ENCODE data around the gene RUFY1.
A peak's percentile ranks its signal among the peaks of the same experiment; 100 is the strongest.
"Not testable (repeated sequence)": the region's sequence is repeated elsewhere in the genome, so short reads cannot be mapped to it uniquely, and the experiment has no call there.

RUFY1 gene

GRCh38 chr5:179516221-179516620, 34.1 kb upstream of the RUFY1 start:
- no peak overlapping the region for H3K27ac ChIP-seq (ENCODE audit: low read depth, low read length)
- H3K36me3 ChIP-seq (ENCODE audit: insufficient read depth, low read length) = no peaks in the 10 kb centered on the region
- no peaks in the 10 kb centered on the region for H3K4me1 ChIP-seq (ENCODE audit: control insufficient read depth, insufficient read depth, low read length, unreplicated experiment)
- no peaks in the 10 kb centered on the region for H3K79me2 ChIP-seq (ENCODE audit: control insufficient read depth, insufficient read depth, low read length, unreplicated experiment)
- no peak overlapping the region for H3K4me3 ChIP-seq (ENCODE audit: low read depth, low read length)
- H2AFZ ChIP-seq (ENCODE audit: low read length, unreplicated experiment) = no peak overlapping the region
- peaks cover 4% of the 10 kb centered on the region for H3K27me3 ChIP-seq (ENCODE audit: insufficient read depth, low read length)

DNA sequence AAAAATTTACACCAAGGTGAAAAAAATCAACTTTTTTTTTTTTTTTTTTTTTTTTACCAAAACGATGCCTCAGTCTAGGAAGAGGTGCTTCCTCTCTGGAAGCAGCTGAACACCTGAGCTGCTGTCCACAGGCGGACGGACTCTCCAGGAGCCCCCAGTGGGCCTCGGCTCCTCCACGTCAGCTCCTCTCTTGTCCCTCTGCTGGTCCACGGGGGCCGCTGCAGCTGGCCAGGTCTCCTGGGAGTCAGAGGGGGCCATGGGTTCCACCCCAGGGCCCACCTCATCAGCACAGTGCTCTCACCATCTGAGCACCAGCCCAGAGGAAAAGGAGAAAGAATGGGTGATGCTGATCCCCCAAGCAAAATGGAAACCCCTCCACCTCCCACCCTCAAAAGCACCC, 32.6 kb upstream of the RUFY1 start:
- not testable (repeated sequence) for H3K4me1 ChIP-seq (ENCODE audit: control insufficient read depth, insufficient read depth, low read length, unreplicated experiment); H3K36me3 ChIP-seq (ENCODE audit: insufficient read depth, low read length); H3K79me2 ChIP-seq (ENCODE audit: control insufficient read depth, insufficient read depth, low read length, unreplicated experiment); H3K27ac ChIP-seq (ENCODE audit: low read depth, low read length); H3K27me3 ChIP-seq (ENCODE audit: insufficient read depth, low read length); H3K4me3 ChIP-seq (ENCODE audit: low read depth, low read length); H2AFZ ChIP-seq (ENCODE audit: low read length, unreplicated experiment)

DNA sequence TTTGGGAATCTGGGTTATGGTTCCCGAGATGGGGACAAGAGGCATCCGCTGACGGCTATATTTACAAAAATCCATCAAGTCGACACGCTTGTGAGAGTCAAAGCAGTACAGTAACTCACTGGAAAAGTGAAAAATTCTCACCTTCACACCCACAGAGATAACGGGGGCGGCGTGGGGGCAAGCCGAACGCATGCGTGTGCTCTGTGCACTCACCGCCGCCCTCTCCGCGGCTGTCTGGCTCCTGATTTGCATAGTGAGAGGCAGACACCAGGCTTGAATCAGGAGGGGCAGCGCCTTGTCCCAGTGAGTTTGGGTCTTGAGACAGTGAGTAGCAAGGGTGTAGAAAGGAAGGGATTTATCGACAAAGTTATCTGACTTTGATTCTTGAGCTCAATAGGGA, 32.0 kb upstream of the RUFY1 start:
- H3K36me3 ChIP-seq (ENCODE audit: insufficient read depth, low read length); H3K4me1 ChIP-seq (ENCODE audit: control insufficient read depth, insufficient read depth, low read length, unreplicated experiment); H3K27me3 ChIP-seq (ENCODE audit: insufficient read depth, low read length); H3K4me3 ChIP-seq (ENCODE audit: low read depth, low read length); H3K27ac ChIP-seq (ENCODE audit: low read depth, low read length); H2AFZ ChIP-seq (ENCODE audit: low read length, unreplicated experiment); H3K79me2 ChIP-seq (ENCODE audit: control insufficient read depth, insufficient read depth, low read length, unreplicated experiment): not testable (repeated sequence)

DNA sequence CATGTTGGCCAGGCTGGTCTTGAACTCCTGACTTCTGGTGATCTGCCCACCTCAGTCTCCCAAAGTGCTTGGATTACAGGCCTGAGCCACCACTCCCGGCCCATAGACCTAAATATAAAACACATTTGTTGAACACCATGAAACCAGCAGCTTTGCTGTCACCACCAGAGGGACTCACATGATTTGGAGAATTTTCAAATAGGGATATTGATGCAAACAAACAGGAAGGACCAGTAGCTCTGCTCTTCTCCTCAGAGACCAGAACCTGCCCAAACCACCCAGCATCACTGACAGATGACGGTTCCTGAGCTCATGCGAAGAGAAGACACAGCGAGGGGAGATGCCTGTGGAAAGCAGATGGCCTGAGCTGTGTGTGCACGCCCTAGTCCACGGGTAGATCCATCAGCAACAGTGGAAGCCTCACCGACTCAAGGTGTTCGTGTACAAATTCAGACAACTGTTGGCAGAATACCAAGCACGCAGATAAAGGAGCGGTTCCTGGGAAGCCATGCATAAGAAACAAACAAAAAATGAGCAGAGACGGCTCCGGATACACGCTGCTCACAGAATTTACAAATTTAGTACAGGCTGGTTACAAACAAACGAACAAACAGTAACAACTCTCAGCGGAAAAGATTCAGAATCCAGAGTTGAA, 30.8 kb upstream of the RUFY1 start:
- H3K27ac ChIP-seq (ENCODE audit: low read depth, low read length); H3K4me3 ChIP-seq (ENCODE audit: low read depth, low read length); H3K27me3 ChIP-seq (ENCODE audit: insufficient read depth, low read length); H3K36me3 ChIP-seq (ENCODE audit: insufficient read depth, low read length); H3K79me2 ChIP-seq (ENCODE audit: control insufficient read depth, insufficient read depth, low read length, unreplicated experiment); H3K4me1 ChIP-seq (ENCODE audit: control insufficient read depth, insufficient read depth, low read length, unreplicated experiment); H2AFZ ChIP-seq (ENCODE audit: low read length, unreplicated experiment): not testable (repeated sequence)

GRCh38 chr5:179522107-179522506, 28.2 kb upstream of the RUFY1 start:
- not testable (repeated sequence) for H3K36me3 ChIP-seq (ENCODE audit: insufficient read depth, low read length); H3K27ac ChIP-seq (ENCODE audit: low read depth, low read length); H3K79me2 ChIP-seq (ENCODE audit: control insufficient read depth, insufficient read depth, low read length, unreplicated experiment); H3K4me3 ChIP-seq (ENCODE audit: low read depth, low read length); H3K4me1 ChIP-seq (ENCODE audit: control insufficient read depth, insufficient read depth, low read length, unreplicated experiment); H3K27me3 ChIP-seq (ENCODE audit: insufficient read depth, low read length); H2AFZ ChIP-seq (ENCODE audit: low read length, unreplicated experiment)

DNA sequence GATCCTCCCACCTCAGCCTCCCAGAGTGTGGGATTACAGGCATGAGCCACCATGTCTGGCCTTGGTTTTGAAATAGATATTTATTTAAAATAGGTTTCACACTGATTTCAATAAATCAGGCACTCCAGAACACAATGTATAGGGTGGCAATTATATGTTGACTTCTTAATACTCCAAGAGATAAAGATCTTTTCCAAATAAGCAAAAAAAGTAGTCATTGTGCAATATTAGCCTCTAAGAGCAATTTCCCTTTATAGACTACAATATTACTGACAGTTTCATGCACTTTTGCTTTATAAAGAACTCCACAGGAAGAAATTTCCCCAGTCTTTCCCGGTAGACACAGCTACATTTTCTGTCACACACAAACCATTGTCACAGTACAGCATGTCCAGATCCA, 23.4 kb upstream of the RUFY1 start:
- Histone ChIP-seq H3K4me1 (ENCODE audit: control insufficient read depth, insufficient read depth, low read length, unreplicated experiment) (no peaks in the 10 kb centered on the region), H3K27me3 (ENCODE audit: insufficient read depth, low read length) (no peaks in the 10 kb centered on the region), H3K4me3 (ENCODE audit: low read depth, low read length) (no peak overlapping the region), H2AFZ (ENCODE audit: low read length, unreplicated experiment) (no peak overlapping the region), H3K36me3 (ENCODE audit: insufficient read depth, low read length) (no peaks in the 10 kb centered on the region), H3K27ac (ENCODE audit: low read depth, low read length) (no peak overlapping the region), H3K79me2 (ENCODE audit: control insufficient read depth, insufficient read depth, low read length, unreplicated experiment) (no peaks in the 10 kb centered on the region)

DNA sequence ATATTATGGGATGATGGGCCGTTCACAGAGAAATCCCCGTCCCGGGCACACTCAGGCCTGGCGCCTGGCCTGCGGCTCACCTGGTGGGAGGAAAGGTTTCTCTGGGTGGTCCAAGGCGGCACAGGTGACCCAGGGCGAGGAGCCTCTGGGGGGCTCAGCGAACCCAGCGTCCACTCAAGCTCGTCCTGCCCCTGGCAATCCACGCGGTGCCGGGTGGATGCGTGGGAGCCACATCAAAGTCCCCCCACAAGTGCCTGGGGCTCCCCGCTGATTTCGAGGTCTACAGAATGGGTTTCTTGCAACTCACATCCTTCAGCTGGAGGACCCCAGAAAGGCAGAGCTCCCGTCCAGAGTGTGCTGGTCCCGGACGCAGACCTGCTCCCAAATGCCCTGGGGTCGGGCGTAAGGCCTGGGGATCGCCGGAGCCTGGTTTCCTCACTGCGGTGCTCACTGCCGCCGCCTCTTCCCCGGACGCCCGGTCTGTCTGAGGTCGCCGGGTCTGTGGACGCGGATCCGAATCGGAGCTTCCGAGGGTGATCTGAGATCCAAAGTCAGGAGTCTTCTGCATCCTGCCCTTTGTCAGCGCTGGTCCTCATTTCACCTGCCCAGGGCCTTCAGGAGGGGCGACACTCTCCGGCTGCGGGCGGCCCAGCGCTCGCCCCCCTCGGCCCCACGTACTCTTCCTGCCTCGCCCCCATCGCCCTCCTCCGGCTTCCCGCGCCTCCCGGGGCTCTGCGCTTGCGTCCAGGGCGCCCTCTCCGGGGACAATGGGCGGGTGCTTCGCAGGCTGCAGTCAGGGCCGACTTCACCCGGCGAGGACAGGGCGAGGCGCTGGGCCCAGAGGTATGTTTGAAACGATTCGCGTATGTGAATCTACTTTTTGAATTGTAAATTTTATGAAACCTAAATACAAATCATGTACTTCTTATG, 20.0 kb upstream of the RUFY1 start:
- Histone ChIP-seq H3K79me2 (ENCODE audit: control insufficient read depth, insufficient read depth, low read length, unreplicated experiment) (no peaks in the 10 kb centered on the region), H2AFZ (ENCODE audit: low read length, unreplicated experiment) (peak overlapping the region; percentile 73), H3K4me1 (ENCODE audit: control insufficient read depth, insufficient read depth, low read length, unreplicated experiment) (no peaks in the 10 kb centered on the region), H3K27ac (ENCODE audit: low read depth, low read length) (peak overlapping the region; percentile 26; the same call in 1 of the 2 replicates), H3K36me3 (ENCODE audit: insufficient read depth, low read length) (no peaks in the 10 kb centered on the region), H3K4me3 (ENCODE audit: low read depth, low read length) (peak overlapping the region; percentile 78), H3K27me3 (ENCODE audit: insufficient read depth, low read length) (no peaks in the 10 kb centered on the region)

DNA sequence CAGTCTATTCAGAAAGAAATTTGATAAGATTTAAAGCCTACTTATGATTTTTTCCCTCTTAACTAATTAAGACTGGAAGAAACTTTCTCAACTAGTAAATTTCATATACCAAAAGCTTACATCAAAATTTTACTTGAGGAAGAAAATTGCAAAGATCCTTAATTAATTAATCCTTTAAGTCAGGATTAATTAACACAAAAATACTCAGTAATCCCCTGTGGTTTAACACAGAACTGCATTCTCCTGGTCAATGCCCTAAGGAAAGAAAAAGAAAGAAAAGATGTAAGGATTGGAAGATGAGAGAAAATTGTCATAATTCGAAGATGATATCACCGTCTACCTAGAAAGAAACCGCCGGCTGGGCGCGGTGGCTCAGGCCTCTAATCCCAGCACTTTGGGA, 17.3 kb upstream of the RUFY1 start:
- Histone ChIP-seq H3K27me3 (ENCODE audit: insufficient read depth, low read length) (no peaks in the 10 kb centered on the region), H3K36me3 (ENCODE audit: insufficient read depth, low read length) (no peaks in the 10 kb centered on the region), H3K79me2 (ENCODE audit: control insufficient read depth, insufficient read depth, low read length, unreplicated experiment) (no peaks in the 10 kb centered on the region), H3K4me3 (ENCODE audit: low read depth, low read length) (no peak overlapping the region), H3K27ac (ENCODE audit: low read depth, low read length) (no peak overlapping the region), H2AFZ (ENCODE audit: low read length, unreplicated experiment) (no peak overlapping the region), H3K4me1 (ENCODE audit: control insufficient read depth, insufficient read depth, low read length, unreplicated experiment) (no peaks in the 10 kb centered on the region)

GRCh38 chr5:179533907-179534306, 16.4 kb upstream of the RUFY1 start:
- H3K36me3 ChIP-seq (ENCODE audit: insufficient read depth, low read length) = no peaks in the 10 kb centered on the region
- H3K27ac ChIP-seq (ENCODE audit: low read depth, low read length) = no peak overlapping the region
- no peak overlapping the region for H2AFZ ChIP-seq (ENCODE audit: low read length, unreplicated experiment)
- H3K4me1 ChIP-seq (ENCODE audit: control insufficient read depth, insufficient read depth, low read length, unreplicated experiment) = no peaks in the 10 kb centered on the region
- H3K4me3 ChIP-seq (ENCODE audit: low read depth, low read length) = no peak overlapping the region
- H3K27me3 ChIP-seq (ENCODE audit: insufficient read depth, low read length) = no peaks in the 10 kb centered on the region
- no peaks in the 10 kb centered on the region for H3K79me2 ChIP-seq (ENCODE audit: control insufficient read depth, insufficient read depth, low read length, unreplicated experiment)

DNA sequence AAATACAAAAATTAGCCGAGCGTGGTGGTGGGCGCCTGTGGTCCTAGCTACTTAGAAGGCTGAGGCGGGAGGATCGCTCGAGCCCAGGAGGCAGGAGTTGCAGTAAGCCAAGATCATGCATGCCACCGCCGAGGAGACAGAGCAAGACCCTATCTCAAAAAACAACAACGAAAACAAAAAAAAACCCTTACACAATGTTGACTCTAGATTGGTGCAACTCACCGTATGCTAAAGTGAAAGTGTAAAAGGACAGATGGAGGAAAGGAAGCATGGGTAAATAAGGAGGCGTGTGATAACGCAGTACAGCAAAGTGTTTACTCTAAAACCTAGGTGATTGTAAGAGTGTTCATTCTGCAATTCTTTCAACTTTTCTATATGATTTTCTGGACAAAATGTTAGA, 15.9 kb upstream of the RUFY1 start:
- Histone ChIP-seq H3K27ac (ENCODE audit: low read depth, low read length) (no peak overlapping the region), H3K36me3 (ENCODE audit: insufficient read depth, low read length) (no peaks in the 10 kb centered on the region), H3K4me1 (ENCODE audit: control insufficient read depth, insufficient read depth, low read length, unreplicated experiment) (no peaks in the 10 kb centered on the region), H3K79me2 (ENCODE audit: control insufficient read depth, insufficient read depth, low read length, unreplicated experiment) (no peaks in the 10 kb centered on the region), H3K4me3 (ENCODE audit: low read depth, low read length) (no peak overlapping the region), H3K27me3 (ENCODE audit: insufficient read depth, low read length) (no peaks in the 10 kb centered on the region), H2AFZ (ENCODE audit: low read length, unreplicated experiment) (no peak overlapping the region)

DNA sequence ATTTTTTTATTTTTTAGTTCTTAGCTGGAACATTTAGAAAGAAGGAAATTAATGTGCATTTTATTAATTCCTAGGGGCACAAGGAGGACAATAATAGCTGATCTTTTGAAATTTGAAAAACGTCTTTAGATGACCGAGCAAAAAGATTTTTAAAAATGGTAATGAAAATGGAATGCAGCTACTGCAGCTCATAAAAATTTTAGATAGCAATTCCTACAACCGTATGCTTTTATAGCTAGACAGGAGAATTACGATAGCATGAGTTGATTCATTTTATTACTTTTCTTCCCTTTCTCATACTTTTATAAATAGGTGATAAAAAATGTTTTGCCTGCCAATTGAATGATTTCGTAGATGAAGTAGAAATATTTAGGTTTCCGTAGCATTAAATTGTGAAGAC, 13.7 kb upstream of the RUFY1 start:
- Histone ChIP-seq H3K79me2 (ENCODE audit: control insufficient read depth, insufficient read depth, low read length, unreplicated experiment) (no peaks in the 10 kb centered on the region), H3K4me1 (ENCODE audit: control insufficient read depth, insufficient read depth, low read length, unreplicated experiment) (no peaks in the 10 kb centered on the region), H3K27me3 (ENCODE audit: insufficient read depth, low read length) (no peaks in the 10 kb centered on the region), H2AFZ (ENCODE audit: low read length, unreplicated experiment) (no peak overlapping the region), H3K27ac (ENCODE audit: low read depth, low read length) (no peak overlapping the region), H3K4me3 (ENCODE audit: low read depth, low read length) (no peak overlapping the region), H3K36me3 (ENCODE audit: insufficient read depth, low read length) (no peaks in the 10 kb centered on the region)
